ENCODE data around the gene PRR3.

DNA sequence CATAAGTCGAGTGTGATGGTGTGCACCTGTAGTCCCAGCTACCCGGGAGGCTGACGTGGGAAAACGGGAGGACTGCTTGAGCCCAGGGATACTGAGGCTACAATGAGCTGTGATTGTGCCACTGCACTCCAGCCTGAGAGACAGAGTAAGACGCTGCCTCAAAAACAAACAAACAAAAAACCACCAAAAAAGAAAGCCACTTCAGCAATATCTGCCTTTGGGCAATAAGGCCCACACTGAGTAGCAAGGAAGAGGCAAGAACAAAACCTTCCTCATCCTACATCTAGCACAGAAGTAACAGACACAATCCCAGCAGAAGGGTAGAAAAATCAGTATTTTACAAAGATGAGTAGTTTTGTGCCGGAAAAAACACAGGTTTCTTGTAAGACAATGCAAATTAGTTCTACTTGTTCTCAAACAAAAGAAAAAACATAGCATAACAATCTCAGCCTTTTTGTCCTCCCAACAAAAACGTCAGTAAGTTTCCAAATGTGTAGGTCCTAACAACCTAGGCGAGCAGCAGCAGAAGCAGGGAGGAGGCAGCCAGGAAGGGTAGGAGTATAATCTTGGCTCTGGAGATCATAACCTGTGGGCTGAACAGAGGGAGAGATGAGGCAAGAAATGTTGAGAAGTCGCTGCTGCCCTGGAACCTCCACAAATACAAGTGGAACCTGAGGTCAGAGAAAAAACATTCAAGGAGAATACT lies 54.2 kb downstream of the PRR3 start:
- TF ChIP-seq CTCF (IDR thresholded peaks at IDR 0.05), result no peak
- no peak for TF ChIP-seq POLR2A (IDR thresholded peaks at IDR 0.05)
- no peak for TF ChIP-seq EP300 (IDR thresholded peaks at IDR 0.05)

All from ovary (tissue), 3 donors.